G401.6 (cell line): ENCODE results near the gene CUL4A.

Experiments used
- FAIRE-seq: peaks from 2 replicates; lab custom pipeline; 2012; peaks lifted over from hg19 to GRCh38; lab: Jason Lieb, UNC

Gene CUL4A

DNA sequence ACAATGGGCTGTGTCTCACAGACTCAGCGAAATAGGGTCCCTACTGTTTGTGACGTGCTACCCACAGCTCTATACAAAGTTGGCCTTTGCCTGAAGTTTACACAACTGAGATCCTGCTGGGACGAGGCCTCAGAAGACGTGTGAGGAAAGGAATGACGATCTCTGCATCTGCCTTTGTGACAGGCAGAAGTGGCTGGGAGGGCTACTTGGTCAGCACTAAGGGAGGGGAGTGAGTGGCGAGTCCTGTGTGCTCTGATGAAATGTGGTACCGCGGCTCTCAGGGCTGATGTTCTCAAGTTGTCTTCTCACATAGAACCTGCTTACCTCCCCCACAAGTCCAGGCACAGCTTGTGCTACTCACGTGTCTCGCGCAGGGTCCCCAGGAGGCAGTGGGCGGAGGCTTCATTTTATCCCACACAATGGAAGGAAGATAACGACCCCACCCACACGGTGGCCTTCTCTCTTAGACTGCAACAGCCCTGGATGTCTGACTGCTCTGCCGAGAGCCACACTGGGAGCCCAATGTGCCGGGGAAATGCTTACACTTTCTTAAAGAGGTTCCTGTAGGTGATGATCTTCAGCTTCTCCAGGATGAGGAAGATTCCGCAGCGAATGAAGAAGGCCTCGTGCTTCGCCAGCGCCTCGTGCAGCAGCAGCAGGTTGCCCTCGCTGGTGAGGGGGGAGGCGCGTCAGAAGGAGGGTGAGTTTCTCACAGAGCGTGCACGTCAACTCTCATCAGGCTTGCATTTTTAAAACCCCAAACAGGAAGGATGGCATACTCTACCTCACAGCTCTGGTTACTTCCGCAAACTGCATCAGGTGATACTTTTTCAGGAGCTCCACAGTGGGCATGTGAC lies 29.8 kb upstream of the CUL4A start:
- FAIRE-seq: no peak

DNA sequence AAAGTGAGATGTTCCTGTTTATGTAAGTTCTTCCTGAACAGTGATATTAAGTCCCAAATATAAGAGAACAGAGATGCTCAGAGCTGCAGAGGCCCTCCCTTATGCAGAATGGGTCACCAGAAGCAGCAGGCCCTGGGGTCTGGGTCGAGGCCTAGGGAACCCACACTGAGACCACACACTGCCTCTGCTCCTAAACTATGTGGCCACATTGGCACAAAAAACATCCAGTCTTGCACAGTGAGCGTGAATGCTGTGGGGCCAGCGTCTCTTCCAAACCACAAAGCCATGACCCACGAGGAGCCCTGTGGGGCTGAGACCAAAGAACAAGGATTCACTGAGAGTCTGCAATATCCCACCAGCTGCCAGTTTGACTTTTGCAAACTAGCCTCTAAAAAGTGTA lies 27.4 kb upstream of the CUL4A start:
- FAIRE-seq: no peak

DNA sequence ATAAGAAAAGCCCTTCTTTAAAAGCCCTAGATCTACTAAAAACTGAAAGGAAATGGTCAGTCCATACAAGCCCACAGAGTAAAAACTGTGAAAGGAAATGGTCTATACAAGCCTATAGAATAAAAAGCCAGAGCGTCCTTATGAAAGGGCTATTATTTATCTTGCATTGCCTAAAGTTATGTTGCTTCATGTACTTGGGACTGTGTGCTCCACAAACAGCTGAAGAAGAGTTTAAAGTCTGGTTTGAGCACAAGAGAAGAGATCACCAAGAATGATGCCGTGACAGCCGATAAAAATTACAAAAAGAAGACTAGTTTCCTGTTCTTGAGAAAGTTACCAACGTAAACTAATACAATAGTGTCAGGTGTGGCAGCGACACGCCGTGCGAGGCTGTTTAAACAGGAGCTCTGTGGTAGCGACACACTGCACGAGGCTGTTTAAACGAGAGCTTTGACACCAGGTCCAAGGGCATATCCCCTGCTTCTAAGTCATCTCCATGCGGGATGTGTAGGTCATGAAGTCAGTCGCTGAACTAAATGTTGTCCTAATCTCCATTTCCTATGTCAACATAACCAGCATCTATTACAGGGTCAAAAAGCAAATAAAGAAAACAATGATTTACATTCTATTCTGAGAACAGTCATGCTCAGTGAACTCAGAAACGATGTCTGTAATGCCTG lies 25.8 kb upstream of the CUL4A start:
- no peak for FAIRE-seq

DNA sequence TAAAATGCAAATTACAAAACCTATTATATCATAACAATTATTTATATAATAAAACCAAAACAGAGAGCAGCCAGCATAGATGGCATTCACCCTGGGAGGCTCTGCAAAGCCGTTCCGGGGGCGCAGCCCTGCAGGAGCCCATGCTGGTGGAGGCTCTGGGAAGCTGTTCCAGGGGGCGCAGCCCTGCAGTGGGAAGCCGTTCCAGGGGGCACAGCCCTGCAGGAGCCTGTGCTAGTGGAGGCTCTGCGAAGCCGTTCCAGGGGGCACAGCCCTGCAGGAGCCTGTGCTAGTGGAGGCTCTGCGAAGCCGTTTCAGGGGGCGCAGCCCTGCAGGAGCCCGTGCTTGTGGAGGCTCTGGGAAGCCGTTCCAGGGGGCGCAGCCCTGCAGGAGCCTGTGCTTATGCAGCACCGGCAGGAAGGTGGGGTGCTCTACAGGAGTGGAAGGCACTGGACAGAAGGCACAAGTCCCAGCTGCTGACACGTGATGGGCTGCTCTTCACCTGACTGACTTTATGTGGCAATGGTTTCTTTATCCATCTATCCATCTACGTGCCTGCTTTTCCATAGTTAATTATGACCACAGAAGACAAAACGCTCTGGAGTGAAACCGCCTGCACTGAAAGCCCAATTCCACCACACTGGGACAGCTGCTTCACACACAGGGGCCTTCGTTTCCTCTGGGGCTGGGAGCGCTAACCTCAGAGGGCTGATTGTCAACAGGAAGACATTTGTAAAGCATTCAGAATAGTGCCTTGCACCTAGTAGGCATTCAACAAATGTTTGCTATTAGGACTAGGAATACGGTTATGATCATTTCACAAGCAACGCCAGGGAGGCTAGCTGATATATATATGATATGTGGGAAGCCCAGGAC lies 24.6 kb upstream of the CUL4A start:
- no peak for FAIRE-seq

DNA sequence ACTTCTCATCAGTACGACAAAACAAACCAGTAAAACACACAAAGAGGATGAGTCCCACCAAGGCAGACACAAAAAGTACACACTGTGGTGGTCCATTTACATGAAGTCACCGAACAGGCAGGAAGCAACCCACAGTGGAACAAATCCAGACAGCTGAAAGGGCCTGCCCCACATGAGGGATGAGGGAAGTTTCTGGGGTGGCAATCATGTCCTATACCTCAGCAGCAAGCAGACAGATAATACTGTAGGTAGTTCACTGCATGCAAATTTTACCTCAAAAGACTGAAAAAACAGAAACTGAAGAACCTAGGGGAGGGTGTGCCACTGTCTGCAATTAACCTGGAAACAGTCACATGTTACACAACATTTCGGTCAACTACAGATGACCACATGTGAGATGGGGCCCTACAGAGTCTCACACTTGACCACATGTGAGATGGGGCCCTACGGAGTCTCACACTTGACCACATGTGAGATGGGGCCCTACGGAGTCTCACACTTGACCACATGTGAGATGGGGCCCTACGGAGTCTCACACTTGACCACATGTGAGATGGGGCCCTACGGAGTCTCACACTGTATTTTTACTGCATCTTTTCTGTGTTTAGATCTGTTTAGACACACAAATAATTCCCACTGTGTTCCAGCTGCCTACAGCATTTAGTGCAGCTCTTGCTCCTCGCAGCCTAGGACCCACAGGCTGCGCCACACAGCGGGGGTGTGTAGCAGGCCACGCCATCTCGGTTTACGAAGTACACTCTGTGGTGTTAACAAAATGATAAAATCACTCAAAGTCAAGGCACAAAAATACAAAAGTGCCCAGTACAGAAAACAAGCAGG lies 23.1 kb upstream of the CUL4A start:
- no peak for FAIRE-seq

DNA sequence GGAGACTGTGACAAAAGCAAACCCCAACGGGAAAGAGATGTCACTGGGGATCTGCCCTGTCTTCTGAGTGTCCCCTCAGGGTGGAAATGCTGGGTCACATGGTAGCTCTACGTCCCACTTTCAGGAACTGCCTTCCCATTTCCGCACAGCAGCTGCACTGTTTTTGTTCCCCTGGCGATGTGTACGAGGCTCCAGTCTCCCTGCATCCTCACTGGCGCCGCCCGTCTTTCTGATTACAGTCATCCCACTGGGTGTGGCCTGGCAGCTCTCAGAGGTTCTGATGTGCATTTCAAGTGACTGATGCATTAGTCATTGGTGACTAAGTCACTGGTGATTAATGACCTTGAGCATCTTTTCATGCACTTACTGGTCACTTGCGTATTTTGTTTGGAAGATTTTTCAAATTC lies 22.1 kb upstream of the CUL4A start:
- FAIRE-seq: peak; percentile 48

DNA sequence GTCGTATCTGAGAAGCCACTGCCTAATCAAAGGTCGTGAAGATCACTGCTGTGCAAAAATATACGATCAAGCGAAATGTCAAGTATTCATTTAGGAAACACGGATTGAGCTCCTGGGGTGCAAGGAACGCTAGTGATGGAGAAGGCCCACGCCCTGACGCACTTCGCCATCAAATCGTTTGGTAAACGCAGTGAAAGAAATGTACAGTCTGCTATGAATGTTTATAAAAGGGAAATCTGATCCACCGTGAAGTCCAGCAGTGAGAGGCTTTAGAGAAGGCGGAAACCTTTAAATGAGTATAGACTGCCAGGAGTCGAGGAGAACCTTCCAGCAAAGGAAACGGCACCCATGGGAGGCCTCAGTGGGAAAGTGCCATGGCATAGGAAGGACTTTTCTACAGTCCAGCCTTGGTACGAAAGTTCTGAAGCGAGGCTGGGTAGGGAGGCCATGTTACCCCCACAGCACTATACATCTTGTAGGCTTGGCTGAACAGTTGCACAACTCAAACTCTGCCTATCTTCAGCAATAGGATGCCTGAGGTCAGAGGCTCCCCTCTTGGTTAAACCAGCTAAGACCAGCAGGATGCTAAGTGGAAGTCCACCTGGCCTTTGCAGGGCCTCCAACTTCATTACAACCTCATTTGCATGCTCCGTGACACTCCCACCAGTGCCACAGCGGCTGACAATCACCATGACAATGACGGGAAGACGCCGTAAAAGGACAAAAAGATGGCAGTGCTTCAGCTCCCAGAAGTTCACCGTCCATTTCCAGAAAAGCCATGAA lies 21.3 kb upstream of the CUL4A start:
- FAIRE-seq: no peak

DNA sequence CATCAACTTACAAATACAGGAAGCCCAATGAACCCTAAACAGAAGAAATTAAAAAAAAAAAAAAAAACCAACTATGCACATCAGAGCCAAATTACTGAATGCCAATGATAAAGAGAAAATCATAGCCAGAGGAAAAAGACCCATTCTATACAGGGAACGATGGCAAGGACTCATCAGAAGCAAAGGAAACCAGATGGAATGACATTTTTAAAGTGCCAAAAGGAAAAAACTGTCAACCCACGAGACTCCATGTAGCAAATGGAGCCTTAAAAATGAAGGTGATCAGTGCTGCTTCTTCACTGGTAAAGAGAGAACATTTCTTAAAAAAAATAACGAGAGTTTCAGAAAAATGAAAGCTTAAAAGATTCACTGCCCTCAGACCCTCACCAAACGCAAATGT lies 19.2 kb upstream of the CUL4A start:
- FAIRE-seq: no peak

DNA sequence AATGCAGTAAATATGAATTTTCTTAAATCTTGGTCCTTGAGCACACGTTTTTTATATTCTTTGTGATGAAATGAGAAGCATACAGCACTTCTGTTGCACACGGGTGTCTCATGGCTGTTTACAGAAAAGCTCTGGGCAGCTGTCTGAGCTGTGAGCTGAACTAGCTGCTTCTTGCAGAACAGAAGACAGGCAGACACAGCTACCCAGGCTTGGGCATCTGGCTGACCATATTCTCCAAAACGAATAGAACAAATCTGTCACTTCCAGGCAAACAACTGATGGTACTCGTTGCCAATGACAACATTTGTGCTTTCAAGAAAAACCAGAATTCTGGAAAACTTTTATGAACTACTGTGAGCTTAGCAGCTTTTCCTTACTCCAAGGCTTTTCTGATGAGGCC lies 17.1 kb upstream of the CUL4A start:
- no peak for FAIRE-seq

DNA sequence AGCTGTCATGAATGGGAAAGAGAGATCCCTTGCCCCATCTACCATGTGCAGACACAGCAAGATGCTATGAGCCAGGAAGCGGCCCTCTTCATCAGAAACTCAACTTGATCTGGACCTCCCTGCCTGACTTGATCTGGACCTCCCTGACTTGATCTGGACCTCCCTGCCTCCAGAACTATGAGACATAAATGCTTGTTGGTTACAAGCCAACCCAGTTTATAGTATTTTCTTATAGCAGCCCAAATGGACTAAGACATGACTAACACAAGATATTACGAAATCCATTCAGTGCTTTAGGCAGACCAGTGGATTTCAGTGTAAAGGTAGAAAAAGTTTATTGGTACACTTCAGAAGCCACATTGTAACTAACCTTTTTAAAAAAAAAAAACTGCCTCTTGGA lies 16.5 kb upstream of the CUL4A start:
- no peak for FAIRE-seq

DNA sequence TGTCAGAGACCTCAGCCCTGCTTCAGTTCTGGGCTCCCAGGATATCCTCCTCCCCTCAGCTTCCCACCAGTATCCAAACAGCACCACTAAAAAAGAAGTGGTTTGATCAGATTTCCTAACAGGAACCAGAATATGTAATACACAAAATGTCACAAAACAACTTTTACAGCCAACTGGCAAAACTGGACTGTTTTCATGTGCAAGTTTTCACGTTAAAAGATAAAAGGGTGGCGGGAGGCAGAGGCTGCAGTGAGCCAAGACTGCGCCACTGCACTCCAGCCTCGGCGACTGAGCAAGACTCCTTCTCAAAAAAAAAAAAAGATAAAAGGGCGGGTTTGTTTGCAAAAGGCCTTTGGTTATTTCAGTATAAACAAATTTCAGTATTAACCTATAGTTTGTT lies 14.1 kb upstream of the CUL4A start:
- no peak for FAIRE-seq

DNA sequence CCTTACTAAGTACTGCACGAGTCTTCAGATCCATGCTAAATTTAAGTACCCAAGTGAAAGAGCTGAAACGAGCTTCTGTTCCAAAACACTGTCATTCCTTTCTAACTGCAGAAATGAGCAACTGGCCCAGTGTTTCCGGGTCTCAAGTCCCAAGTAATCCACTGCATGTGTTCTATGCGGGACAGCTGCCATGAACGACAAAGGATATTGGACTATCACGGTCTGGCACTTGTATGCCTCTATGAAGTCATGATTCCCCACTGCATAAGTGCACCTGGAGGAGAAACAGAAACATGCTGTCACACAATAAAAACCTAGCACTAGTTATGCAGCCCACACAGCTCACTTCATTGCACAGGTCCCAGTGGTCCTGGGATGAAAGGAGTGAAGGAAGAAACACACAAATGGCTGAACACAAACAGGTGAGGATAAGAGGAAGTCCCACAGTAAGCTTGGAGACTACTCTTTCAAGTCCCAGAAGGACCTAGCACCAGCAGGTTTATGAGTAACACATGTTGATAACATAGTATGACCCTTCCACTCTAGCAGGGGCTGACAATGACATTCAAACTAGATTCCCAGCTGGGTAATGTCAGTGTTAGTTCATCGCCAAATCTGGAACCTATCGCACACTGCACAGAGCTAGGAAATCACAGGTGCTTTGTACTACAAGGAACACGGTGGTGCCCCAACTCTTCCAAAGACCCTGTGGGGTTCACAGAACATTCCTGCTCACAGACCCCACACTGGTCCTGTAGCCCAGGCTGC lies 12.3 kb upstream of the CUL4A start:
- no peak for FAIRE-seq

DNA sequence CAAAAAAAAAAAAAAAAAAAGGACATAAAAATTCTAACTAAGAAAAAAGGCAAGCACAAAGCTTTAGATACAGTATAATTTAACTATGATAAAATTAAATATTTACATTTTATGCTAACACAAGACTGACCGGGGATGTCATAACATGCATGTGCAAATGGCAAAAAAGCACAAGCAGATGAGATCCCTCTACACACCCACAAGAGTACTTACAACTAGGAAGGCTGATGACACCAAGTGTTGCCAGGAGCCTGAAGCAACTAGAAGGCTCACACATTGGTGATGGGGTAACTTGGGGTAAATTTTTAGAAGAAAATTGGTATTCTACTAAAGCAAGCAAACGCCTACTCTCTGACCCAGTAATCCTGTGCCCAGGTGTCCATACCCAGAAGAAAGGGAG lies 7.6 kb upstream of the CUL4A start:
- FAIRE-seq: no peak

DNA sequence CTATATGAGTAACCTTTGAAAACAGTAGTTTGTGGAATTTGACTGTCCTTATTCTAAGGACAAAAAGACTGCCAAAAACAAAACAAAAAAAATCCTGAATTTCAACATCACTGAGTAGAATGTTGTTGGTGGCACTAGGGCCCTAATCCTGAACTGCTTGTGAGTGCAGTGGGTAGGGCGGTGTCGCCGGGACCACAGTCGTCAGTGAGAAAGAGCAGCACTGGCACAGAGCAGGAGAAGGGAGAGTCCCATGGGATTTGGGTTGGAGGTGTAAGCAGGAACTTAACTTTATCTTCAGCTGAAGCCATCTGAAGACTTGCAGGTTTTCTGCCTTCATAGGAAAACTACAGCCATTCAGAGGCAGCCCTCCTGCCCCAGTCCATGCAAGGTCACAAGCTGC lies 6.5 kb upstream of the CUL4A start:
- FAIRE-seq: no peak

DNA sequence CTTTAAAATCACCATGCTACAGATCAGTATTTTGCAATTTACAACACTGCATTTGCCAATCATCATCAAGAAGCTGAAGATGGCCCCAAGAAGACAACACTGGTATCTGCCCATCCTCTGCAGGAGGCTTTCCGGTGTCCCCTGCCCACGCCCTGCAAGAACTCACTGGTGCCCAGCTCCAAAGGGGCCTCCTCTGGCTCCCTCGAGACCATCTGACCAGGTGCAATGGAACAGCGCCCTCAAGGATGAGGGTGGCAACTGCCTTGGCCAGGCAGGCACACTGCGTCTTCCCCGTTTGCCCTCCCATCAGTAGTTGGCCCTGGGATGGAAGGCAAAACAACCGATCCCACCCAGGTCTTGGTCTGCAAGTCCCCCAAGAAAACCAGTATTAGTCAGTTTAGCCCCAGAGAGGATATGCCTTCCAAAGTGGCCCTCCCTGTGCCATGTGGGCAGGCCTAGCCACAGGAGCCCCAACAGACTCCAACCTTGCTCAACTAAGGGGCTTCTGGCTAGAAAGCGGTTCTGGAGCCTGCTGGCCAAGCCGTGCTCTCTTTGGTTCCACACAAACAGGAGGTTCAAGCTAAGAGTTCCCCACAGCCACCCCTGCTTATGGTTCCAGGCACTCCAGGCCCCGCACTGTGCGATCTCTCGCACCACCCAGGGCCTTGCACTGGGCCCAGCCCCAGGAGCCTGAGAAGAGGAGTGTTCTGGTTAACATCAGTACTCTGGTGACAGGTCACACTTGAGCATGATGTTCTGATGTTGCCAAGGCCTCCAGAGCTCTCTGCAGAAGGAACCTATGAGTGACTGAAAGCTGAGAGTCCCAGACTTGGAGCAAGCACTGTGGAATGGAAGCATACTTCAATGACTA lies 5.7 kb upstream of the CUL4A start:
- no peak for FAIRE-seq

DNA sequence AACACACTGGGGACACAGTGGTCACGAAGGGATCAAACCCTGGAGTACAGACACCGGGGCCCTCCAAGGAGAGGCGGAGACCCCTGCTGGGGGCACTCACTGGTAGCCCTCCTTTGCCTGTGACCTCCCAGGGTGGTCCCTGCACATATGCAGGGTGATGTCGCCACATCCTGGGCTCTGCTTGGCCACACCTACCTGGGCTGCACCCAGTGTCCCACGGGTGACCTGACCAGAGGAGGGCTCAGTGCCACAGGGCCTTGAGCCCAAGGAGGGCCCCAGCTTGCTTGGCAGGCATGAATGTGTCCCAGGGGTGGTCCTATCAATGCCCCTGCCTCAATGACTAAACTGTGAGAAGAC lies 5.1 kb upstream of the CUL4A start:
- FAIRE-seq: no peak

DNA sequence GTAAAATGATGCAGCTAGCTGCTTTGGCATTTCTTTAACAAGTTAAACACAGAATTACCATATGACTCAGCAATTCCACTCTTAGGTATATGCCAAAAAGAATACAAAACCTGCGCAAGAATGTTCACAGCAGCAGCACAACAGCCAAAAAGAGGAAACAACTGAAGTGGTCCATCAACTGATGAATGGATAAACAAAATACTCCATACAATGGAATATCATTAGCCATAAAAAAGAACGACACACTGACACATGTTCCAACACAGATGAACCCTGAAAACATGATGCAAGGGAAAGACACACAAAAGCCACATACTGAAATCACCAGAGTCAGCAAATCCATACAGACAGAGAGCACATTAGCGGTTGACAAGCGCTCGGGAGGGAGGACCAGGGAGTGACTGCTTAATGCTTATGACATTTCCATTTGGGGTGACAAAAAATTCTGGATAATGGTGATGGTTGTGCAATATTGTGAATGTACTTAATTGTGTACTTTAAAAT lies 3.9 kb upstream of the CUL4A start:
- FAIRE-seq: no peak

DNA sequence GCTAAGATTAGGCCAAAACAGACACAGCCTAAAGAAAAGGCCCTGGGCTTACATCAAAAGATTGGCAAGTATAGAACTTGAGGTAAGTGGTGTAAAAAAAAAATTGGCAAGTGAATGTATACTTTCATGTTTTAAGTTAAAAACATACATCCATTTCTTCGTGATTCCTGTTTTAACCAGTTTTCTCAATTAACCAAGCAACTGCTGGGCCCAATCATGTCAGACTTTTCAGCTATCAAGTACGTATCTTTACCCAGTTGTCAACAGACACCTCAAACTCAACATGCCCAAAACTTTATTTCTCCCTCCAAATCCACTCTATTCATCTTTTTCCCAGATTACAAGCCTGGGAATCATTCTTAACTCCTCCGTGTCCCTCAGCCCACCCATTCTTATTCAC lies 2.0 kb upstream of the CUL4A start:
- FAIRE-seq: no peak

DNA sequence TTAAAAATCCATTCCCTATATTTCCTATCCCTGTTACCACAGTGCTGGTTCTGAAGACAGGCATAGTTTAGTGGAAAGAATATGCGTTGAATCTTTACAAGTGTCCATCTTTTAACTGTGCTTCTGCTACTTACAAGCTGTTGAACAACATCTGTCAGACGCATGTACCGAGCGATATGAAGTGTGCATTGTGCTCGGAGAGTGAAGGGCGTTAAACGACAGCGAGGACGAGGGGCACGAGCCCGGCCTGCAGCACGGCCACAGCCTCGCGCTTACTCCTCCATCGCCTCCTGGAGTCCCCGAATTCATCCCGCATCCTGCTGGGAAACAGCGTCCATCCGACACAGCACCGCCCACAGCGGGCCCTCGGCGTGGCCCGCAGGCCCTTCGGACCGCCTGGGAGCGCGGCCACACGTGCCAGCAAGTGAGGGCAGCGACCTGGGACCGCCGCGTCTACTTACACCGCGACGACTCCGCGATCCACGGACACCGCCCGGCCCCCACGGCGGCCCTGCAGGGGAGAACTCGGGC lies 1.5 kb upstream of the CUL4A start:
- no peak for FAIRE-seq
